GM23338 (cell line): ENCODE data around the gene HRH3. TPM values are rescaled to one million over a fixed set of nuclear protein-coding genes. Genes with fewer than 3 reads are reported as not detected.

Source experiments
- ATAC-seq: fragments of 200-7000 bp; cut with Tn5 transposase; 3 replicates; pipeline ENCODE4 v1.9.1; 2020
- DNase-seq: peaks from one replicate; pipeline ENCODE4 v3.0.0-alpha.2; 2015; ENCODE audit warnings: low spot score
- H2AFZ ChIP-seq: fragments of 200-600 bp; sonication (generic); 2 replicates; pipeline ENCODE4 v1.8.0; 2016; ENCODE audit warnings: antibody characterized with exemption, mild to moderate bottlenecking, moderate library complexity
- H3F3A ChIP-seq: fragments of 200-600 bp; sonication (generic); replicated peaks from 2 replicates; pipeline ENCODE4 v1.8.0; 2017; ENCODE audit warnings: antibody characterized with exemption, mixed run types, low read depth
- H3K27ac ChIP-seq: fragments of 200-600 bp; sonication (generic); 2 replicates; pipeline ENCODE4 v1.6.1; 2016; ENCODE audit warnings: low read depth
- H3K27me3 ChIP-seq: fragments of 200-600 bp; sonication (generic); 2 replicates; pipeline ENCODE4 v1.8.0; 2016; ENCODE audit warnings: mild to moderate bottlenecking, mixed run types, moderate library complexity; ENCODE audit not compliant: insufficient read depth
- H3K36me3 ChIP-seq: fragments of 200-600 bp; sonication (generic); 2 replicates; pipeline ENCODE4 v1.8.0; 2016; ENCODE audit warnings: mild to moderate bottlenecking; ENCODE audit not compliant: insufficient read depth
- H3K4me1 ChIP-seq: fragments of 200-600 bp; sonication (generic); 2 replicates; pipeline ENCODE4 v1.8.0; 2016; ENCODE audit warnings: mild to moderate bottlenecking, moderate library complexity; ENCODE audit not compliant: insufficient read depth
- H3K4me2 ChIP-seq: fragments of 200-600 bp; sonication (generic); 2 replicates; pipeline ENCODE4 v1.7.1; 2017; ENCODE audit warnings: mixed run types
- H3K4me3 ChIP-seq: fragments of 200-600 bp; sonication (generic); 2 replicates; pipeline ENCODE4 v1.6.1; 2016; ENCODE audit warnings: mixed run types
- H3K79me2 ChIP-seq: fragments of 200-600 bp; sonication (generic); replicated peaks from 2 replicates; pipeline ENCODE4 v1.8.0; 2017; ENCODE audit warnings: mild to moderate bottlenecking; ENCODE audit not compliant: insufficient read depth
- H3K9me2 ChIP-seq: fragments of 200-600 bp; sonication (generic); 2 replicates; pipeline ENCODE4 v1.8.0; 2017; ENCODE audit not compliant: insufficient read depth
- H4K20me1 ChIP-seq: fragments of 200-600 bp; sonication (generic); replicated peaks from 2 replicates; pipeline ENCODE4 v1.8.0; 2017; ENCODE audit warnings: mild to moderate bottlenecking; ENCODE audit not compliant: insufficient read depth
- H3K27ac Mint-ChIP-seq: 2 replicates; pipeline ENCODE4 v1.8.0; 2020; ENCODE audit warnings: inconsistent platforms, mild to moderate bottlenecking, moderate library complexity, mixed read lengths
- H3K27me3 Mint-ChIP-seq: 3 replicates; pipeline ENCODE4 v1.8.0; 2022; ENCODE audit warnings: low read depth, mild to moderate bottlenecking, moderate library complexity, mixed read lengths, inconsistent platforms; ENCODE audit not compliant: insufficient read depth, poor library complexity
- H3K36me3 Mint-ChIP-seq: 3 replicates; pipeline ENCODE4 v1.8.0; 2021; ENCODE audit warnings: low read depth, mild to moderate bottlenecking, inconsistent platforms, moderate library complexity, mixed read lengths
- H3K4me1 Mint-ChIP-seq: 3 replicates; pipeline ENCODE4 v1.8.0; 2020; ENCODE audit warnings: mild to moderate bottlenecking, inconsistent platforms, mixed read lengths
- H3K4me3 Mint-ChIP-seq: 3 replicates; pipeline ENCODE4 v1.8.0; 2021; ENCODE audit warnings: moderate library complexity, mild to moderate bottlenecking, inconsistent platforms, mixed read lengths
- H3K9me3 Mint-ChIP-seq: 3 replicates; pipeline ENCODE4 v1.8.0; 2020; ENCODE audit warnings: moderate library complexity, mild to moderate bottlenecking, inconsistent platforms, mixed read lengths
- CTCF ChIP-seq, 2 experiments: fragments of 200-600 bp in 1 of 2; sonication (generic) in 1 of 2; conservative IDR thresholded peaks; 2 replicates each; pipeline versions ENCODE4 v1.5.1 to v1.6.1; 2016 to 2017; ENCODE audit warnings: antibody characterized with exemption in 2 of 2, low read depth in 2 of 2, mild to moderate bottlenecking in 2 of 2, moderate library complexity in 1 of 2
- EZH2 ChIP-seq: fragments of 200-600 bp; sonication (generic); IDR thresholded peaks from one replicate; pipeline ENCODE4 v1.8.0; 2017; ENCODE audit warnings: antibody characterized with exemption, mild to moderate bottlenecking, low read depth; ENCODE audit not compliant: unreplicated experiment
- NANOG ChIP-seq: IDR thresholded peaks from 2 replicates; pipeline ENCODE4 v1.6.1; 2016; ENCODE audit warnings: antibody characterized with exemption, borderline replicate concordance
- REST ChIP-seq: IDR thresholded peaks from one replicate; pipeline ENCODE4 v1.6.1; 2018; ENCODE audit warnings: antibody characterized with exemption; ENCODE audit not compliant: unreplicated experiment
- polyA plus RNA-seq: library from polyadenylated mRNA; unstranded; fragments of >200 nt; fragmentation: Nextera tagmentation; extraction: Ambion mirVana; gene quantifications from 2 replicates; pipeline ENCODE4 v1.2.1, GENCODE V29; 2016
- total RNA-seq: library from RNA; depleted of rRNA; stranded (reverse); fragments of >200 nt; shearing (Covaris generic); gene quantifications from 2 replicates; pipeline ENCODE4 v1.2.3, GENCODE V29; 2014
- TF ChIP-seq, protein P1 (sequence below): fragments of 250-450 bp; sonication (Bioruptor Pico); IDR thresholded peaks from 2 replicates; pipeline ENCODE4 v1.5.0; 2020; ENCODE audit warnings: mild to moderate bottlenecking, moderate library complexity

The HRH3 gene
- total and polyA plus RNA-seq, 2 experiments from 2014 or later = 1.5 to 5.2 TPM

GRCh38 chr20:62208795-62209755 lies 11.0 kb downstream of the HRH3 start:
- peak; percentile 76 for DNase-seq
- TF ChIP-seq, protein P1, sequence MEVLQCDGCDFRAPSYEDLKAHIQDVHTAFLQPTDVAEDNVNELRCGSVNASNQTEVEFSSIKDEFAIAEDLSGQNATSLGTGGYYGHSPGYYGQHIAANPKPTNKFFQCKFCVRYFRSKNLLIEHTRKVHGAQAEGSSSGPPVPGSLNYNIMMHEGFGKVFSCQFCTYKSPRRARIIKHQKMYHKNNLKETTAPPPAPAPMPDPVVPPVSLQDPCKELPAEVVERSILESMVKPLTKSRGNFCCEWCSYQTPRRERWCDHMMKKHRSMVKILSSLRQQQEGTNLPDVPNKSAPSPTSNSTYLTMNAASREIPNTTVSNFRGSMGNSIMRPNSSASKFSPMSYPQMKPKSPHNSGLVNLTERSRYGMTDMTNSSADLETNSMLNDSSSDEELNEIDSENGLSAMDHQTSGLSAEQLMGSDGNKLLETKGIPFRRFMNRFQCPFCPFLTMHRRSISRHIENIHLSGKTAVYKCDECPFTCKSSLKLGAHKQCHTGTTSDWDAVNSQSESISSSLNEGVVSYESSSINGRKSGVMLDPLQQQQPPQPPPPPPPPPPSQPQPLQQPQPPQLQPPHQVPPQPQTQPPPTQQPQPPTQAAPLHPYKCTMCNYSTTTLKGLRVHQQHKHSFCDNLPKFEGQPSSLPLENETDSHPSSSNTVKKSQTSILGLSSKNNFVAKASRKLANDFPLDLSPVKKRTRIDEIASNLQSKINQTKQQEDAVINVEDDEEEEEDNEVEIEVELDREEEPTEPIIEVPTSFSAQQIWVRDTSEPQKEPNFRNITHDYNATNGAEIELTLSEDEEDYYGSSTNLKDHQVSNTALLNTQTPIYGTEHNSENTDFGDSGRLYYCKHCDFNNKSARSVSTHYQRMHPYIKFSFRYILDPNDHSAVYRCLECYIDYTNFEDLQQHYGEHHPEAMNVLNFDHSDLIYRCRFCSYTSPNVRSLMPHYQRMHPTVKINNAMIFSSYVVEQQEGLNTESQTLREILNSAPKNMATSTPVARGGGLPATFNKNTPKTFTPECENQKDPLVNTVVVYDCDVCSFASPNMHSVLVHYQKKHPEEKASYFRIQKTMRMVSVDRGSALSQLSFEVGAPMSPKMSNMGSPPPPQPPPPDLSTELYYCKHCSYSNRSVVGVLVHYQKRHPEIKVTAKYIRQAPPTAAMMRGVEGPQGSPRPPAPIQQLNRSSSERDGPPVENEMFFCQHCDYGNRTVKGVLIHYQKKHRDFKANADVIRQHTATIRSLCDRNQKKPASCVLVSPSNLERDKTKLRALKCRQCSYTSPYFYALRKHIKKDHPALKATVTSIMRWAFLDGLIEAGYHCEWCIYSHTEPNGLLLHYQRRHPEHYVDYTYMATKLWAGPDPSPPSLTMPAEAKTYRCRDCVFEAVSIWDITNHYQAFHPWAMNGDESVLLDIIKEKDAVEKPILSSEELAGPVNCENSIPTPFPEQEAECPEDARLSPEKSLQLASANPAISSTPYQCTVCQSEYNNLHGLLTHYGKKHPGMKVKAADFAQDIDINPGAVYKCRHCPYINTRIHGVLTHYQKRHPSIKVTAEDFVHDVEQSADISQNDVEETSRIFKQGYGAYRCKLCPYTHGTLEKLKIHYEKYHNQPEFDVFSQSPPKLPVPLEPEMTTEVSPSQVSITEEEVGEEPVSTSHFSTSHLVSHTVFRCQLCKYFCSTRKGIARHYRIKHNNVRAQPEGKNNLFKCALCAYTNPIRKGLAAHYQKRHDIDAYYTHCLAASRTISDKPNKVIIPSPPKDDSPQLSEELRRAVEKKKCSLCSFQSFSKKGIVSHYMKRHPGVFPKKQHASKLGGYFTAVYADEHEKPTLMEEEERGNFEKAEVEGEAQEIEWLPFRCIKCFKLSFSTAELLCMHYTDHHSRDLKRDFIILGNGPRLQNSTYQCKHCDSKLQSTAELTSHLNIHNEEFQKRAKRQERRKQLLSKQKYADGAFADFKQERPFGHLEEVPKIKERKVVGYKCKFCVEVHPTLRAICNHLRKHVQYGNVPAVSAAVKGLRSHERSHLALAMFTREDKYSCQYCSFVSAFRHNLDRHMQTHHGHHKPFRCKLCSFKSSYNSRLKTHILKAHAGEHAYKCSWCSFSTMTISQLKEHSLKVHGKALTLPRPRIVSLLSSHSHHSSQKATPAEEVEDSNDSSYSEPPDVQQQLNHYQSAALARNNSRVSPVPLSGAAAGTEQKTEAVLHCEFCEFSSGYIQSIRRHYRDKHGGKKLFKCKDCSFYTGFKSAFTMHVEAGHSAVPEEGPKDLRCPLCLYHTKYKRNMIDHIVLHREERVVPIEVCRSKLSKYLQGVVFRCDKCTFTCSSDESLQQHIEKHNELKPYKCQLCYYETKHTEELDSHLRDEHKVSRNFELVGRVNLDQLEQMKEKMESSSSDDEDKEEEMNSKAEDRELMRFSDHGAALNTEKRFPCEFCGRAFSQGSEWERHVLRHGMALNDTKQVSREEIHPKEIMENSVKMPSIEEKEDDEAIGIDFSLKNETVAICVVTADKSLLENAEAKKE (CRISPR knock-in tag) = no peak
- TF ChIP-seq EZH2 = no peak
- TF ChIP-seq CTCF (conservative IDR thresholded peaks at IDR 0.05; ENCODE audit: low read depth in 2 of 2) = peak; percentile 21 to 57; a peak in 3 of 4 replicates
- TF ChIP-seq NANOG = no peak
- no peak for TF ChIP-seq REST

More at GRCh38 chr20:62208795-62209755, 11.0 kb downstream of the HRH3 start:
- no peaks in the 10 kb centered on the region for H3K9me3 Mint-ChIP-seq
- H3K27me3 Mint-ChIP-seq = peaks cover 18% of the 10 kb centered on the region
- H3K36me3 ChIP-seq = no peaks in the 10 kb centered on the region
- H4K20me1 ChIP-seq = no peaks in the 10 kb centered on the region; the same call in 1 of the 2 replicates
- peak overlapping the region; percentile 14; the same call in 1 of the 3 replicates for H3K4me3 Mint-ChIP-seq
- no peaks in the 10 kb centered on the region for H3K79me2 ChIP-seq
- no peaks in the 10 kb centered on the region for H3K27me3 ChIP-seq
- no peaks in the 10 kb centered on the region for H3K36me3 Mint-ChIP-seq
- peaks cover 8% of the 10 kb centered on the region; the same call in 2 of the 3 replicates for H3K4me1 Mint-ChIP-seq
- no peak overlapping the region for H3K4me3 ChIP-seq
- H3F3A ChIP-seq = no peaks in the 10 kb centered on the region
- H3K9me2 ChIP-seq = no peaks in the 10 kb centered on the region
- H2AFZ ChIP-seq = no peak overlapping the region
- no peak overlapping the region for H3K4me2 ChIP-seq
- no peaks in the 10 kb centered on the region; the same call in 1 of the 2 replicates for H3K4me1 ChIP-seq
- no peak overlapping the region for H3K27ac ChIP-seq
- ATAC-seq = peak; percentile 89
- H3K27ac Mint-ChIP-seq = no peak overlapping the region; the same call in 1 of the 2 replicates
